ENCODE results near the gene MAST2. TPM values are rescaled to one million over a fixed set of nuclear protein-coding genes. Genes with fewer than 3 reads are reported as not detected.

The MAST2 gene
- total and polyA plus RNA-seq, 9 of the 15 experiments (the other 6 are each of a cell fraction or from before 2014, with no cell fraction given): 0.73 to 32.0 (median 17.8) TPM

DNA sequence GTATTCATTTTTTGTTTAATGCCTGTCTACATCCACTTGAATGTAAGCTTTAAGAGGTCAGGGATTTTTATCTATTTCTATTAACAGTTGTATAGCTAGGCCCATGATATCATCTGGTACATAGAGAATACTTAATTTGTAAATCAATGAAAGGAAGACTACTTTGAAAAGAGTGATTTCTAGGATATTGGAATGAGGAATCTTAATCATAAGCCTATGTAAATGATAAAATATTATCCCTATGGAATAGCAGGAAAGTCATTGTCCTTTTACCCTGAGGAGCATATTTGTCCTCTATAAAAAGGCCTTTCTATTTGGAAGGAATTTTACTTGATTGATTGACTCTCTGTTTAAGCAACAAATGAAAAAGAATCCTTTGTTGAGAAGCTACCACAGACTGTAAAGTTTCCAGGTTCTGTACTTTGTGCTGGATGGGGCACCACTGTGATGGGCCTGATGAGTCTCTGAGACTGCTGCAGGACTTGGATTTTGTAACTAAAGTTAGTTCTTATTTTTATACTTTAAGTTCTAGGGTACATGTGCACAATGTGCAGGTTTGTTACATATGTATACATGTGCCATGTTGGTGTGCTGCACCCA lies 53.8 kb downstream of the MAST2 start (continued):
- TF ChIP-seq, protein P1, sequence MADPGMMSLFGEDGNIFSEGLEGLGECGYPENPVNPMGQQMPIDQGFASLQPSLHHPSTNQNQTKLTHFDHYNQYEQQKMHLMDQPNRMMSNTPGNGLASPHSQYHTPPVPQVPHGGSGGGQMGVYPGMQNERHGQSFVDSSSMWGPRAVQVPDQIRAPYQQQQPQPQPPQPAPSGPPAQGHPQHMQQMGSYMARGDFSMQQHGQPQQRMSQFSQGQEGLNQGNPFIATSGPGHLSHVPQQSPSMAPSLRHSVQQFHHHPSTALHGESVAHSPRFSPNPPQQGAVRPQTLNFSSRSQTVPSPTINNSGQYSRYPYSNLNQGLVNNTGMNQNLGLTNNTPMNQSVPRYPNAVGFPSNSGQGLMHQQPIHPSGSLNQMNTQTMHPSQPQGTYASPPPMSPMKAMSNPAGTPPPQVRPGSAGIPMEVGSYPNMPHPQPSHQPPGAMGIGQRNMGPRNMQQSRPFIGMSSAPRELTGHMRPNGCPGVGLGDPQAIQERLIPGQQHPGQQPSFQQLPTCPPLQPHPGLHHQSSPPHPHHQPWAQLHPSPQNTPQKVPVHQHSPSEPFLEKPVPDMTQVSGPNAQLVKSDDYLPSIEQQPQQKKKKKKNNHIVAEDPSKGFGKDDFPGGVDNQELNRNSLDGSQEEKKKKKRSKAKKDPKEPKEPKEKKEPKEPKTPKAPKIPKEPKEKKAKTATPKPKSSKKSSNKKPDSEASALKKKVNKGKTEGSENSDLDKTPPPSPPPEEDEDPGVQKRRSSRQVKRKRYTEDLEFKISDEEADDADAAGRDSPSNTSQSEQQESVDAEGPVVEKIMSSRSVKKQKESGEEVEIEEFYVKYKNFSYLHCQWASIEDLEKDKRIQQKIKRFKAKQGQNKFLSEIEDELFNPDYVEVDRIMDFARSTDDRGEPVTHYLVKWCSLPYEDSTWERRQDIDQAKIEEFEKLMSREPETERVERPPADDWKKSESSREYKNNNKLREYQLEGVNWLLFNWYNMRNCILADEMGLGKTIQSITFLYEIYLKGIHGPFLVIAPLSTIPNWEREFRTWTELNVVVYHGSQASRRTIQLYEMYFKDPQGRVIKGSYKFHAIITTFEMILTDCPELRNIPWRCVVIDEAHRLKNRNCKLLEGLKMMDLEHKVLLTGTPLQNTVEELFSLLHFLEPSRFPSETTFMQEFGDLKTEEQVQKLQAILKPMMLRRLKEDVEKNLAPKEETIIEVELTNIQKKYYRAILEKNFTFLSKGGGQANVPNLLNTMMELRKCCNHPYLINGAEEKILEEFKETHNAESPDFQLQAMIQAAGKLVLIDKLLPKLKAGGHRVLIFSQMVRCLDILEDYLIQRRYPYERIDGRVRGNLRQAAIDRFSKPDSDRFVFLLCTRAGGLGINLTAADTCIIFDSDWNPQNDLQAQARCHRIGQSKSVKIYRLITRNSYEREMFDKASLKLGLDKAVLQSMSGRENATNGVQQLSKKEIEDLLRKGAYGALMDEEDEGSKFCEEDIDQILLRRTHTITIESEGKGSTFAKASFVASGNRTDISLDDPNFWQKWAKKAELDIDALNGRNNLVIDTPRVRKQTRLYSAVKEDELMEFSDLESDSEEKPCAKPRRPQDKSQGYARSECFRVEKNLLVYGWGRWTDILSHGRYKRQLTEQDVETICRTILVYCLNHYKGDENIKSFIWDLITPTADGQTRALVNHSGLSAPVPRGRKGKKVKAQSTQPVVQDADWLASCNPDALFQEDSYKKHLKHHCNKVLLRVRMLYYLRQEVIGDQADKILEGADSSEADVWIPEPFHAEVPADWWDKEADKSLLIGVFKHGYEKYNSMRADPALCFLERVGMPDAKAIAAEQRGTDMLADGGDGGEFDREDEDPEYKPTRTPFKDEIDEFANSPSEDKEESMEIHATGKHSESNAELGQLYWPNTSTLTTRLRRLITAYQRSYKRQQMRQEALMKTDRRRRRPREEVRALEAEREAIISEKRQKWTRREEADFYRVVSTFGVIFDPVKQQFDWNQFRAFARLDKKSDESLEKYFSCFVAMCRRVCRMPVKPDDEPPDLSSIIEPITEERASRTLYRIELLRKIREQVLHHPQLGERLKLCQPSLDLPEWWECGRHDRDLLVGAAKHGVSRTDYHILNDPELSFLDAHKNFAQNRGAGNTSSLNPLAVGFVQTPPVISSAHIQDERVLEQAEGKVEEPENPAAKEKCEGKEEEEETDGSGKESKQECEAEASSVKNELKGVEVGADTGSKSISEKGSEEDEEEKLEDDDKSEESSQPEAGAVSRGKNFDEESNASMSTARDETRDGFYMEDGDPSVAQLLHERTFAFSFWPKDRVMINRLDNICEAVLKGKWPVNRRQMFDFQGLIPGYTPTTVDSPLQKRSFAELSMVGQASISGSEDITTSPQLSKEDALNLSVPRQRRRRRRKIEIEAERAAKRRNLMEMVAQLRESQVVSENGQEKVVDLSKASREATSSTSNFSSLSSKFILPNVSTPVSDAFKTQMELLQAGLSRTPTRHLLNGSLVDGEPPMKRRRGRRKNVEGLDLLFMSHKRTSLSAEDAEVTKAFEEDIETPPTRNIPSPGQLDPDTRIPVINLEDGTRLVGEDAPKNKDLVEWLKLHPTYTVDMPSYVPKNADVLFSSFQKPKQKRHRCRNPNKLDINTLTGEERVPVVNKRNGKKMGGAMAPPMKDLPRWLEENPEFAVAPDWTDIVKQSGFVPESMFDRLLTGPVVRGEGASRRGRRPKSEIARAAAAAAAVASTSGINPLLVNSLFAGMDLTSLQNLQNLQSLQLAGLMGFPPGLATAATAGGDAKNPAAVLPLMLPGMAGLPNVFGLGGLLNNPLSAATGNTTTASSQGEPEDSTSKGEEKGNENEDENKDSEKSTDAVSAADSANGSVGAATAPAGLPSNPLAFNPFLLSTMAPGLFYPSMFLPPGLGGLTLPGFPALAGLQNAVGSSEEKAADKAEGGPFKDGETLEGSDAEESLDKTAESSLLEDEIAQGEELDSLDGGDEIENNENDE (IDR thresholded peaks at IDR 0.05; ENCODE audit: low read depth, low read length): no peak
- no peak for TF ChIP-seq PHF21A (IDR thresholded peaks at IDR 0.05; ENCODE audit: borderline replicate concordance, low read depth)
- TF ChIP-seq, protein P2, sequence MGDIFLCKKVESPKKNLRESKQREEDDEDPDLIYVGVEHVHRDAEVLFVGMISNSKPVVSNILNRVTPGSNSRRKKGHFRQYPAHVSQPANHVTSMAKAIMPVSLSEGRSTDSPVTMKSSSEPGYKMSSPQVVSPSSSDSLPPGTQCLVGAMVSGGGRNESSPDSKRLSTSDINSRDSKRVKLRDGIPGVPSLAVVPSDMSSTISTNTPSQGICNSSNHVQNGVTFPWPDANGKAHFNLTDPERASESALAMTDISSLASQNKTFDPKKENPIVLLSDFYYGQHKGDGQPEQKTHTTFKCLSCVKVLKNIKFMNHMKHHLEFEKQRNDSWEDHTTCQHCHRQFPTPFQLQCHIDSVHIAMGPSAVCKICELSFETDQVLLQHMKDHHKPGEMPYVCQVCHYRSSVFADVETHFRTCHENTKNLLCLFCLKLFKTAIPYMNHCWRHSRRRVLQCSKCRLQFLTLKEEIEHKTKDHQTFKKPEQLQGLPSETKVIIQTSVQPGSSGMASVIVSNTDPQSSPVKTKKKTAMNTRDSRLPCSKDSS (IDR thresholded peaks at IDR 0.05; ENCODE audit: low read depth, partially characterized antibody): no peak
- TF ChIP-seq, protein P3, sequence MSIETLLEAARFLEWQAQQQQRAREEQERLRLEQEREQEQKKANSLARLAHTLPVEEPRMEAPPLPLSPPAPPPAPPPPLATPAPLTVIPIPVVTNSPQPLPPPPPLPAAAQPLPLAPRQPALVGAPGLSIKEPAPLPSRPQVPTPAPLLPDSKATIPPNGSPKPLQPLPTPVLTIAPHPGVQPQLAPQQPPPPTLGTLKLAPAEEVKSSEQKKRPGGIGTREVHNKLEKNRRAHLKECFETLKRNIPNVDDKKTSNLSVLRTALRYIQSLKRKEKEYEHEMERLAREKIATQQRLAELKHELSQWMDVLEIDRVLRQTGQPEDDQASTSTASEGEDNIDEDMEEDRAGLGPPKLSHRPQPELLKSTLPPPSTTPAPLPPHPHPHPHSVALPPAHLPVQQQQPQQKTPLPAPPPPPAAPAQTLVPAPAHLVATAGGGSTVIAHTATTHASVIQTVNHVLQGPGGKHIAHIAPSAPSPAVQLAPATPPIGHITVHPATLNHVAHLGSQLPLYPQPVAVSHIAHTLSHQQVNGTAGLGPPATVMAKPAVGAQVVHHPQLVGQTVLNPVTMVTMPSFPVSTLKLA (conservative IDR thresholded peaks at IDR 0.05): no peak
- TF ChIP-seq, protein P4, sequence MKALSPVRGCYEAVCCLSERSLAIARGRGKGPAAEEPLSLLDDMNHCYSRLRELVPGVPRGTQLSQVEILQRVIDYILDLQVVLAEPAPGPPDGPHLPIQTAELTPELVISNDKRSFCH (CRISPR knock-in tag; IDR thresholded peaks at IDR 0.05): no peak
- TF ChIP-seq, protein P4 (tag; IDR thresholded peaks at IDR 0.05): no peak
- no peak for TF ChIP-seq TAF15 (IDR thresholded peaks at IDR 0.05; ENCODE audit: low read depth, low read length)
- no peak for TF ChIP-seq ZFP30 (CRISPR knock-in tag; IDR thresholded peaks at IDR 0.05; ENCODE audit: borderline replicate concordance)
- no peak for TF ChIP-seq SMARCC2 (IDR thresholded peaks at IDR 0.05; ENCODE audit: low read depth)
